Gastroesophageal sphincter (tissue), 3 donors: ENCODE data around the gene S100A12.
"Not testable (repeated sequence)": the region's sequence is repeated elsewhere in the genome, so short reads cannot be mapped to it uniquely, and the experiment has no call there.

ENCODE experiments used
- CTCF ChIP-seq, 4 experiments: fragments of 200-600 bp in 2 of 4; fragments of 450-650 bp in 2 of 4; sonication (generic) in 1 of 4; IDR thresholded peaks; one replicate each; pipeline ENCODE4 v1.5.1; 2017 to 2019; ENCODE audit warnings: antibody characterized with exemption in 4 of 4, mild to moderate bottlenecking in 2 of 4, moderate library complexity in 2 of 4
- POLR2A ChIP-seq, 2 donors: fragments of 450-650 bp; IDR thresholded peaks; one replicate each; pipeline ENCODE4 v1.6.1; 2017; ENCODE audit warnings: antibody characterized with exemption in 2 of 2, mild to moderate bottlenecking in 2 of 2, moderate library complexity in 1 of 2

GRCh38 chr1:153418758-153419435 is 43.5 kb upstream of the S100A12 start:
- TF ChIP-seq CTCF, POLR2A (IDR thresholded peaks at IDR 0.05): not testable (repeated sequence)
